Body of pancreas (tissue), 4 donors: ENCODE data around the gene ZFR.

Experiments used
- CTCF ChIP-seq, 7 experiments: fragments of 450-650 bp in 4 of 7; fragments of 200-600 bp in 3 of 7; sonication (generic) in 3 of 7; IDR thresholded peaks; one replicate each; pipeline ENCODE4 v1.5.1; 2016 to 2019; ENCODE audit warnings: antibody characterized with exemption in 7 of 7
- POLR2A ChIP-seq, 3 donors: fragments of 450-650 bp; IDR thresholded peaks; one replicate each; pipeline ENCODE4 v1.6.1; 2016; ENCODE audit warnings: antibody characterized with exemption in 3 of 3, mild to moderate bottlenecking in 2 of 3

DNA sequence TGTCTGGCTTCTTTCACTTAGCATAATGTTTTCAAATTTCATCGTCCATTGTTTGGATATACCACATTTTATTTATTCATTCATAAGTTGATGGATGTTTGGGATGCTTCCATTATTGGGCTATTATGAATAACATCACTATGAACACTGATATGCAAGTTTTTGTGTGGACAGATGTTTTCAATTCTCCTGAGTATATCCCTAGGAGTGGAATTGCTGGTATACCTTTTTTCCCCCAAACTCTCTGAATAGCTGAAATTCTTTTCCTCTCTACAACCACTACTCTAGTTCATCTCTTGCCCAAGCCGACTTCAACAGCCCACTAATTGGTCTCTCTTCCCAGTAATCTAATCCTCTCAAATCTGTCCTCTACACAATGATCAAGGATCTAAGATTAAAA, 4.7 kb upstream of the ZFR start:
- TF ChIP-seq POLR2A (IDR thresholded peaks at IDR 0.05): no peak
- no peak for TF ChIP-seq CTCF (IDR thresholded peaks at IDR 0.05)
